ENCODE data around the gene HIP1R.

The HIP1R gene

GRCh38 chr12:122859303-122860039 lies 24.2 kb downstream of the HIP1R start:
- Histone ChIP-seq H3K4me1 (ENCODE audit: low read depth, poor library complexity, severe bottlenecking) (peaks cover 3% of the 10 kb centered on the region), H2AFZ (ENCODE audit: low read depth) (no peak overlapping the region)

GRCh38 chr12:122860040-122860853 lies 25.0 kb downstream of the HIP1R start:
- Histone ChIP-seq H3K4me3 (IDR thresholded peaks at IDR 0.05; ENCODE audit: insufficient read depth, low read depth, low read length) (no peak overlapping the region), H3K79me2 (ENCODE audit: insufficient read depth, low read depth) (no peaks in the 10 kb centered on the region), H3K9ac (no peak overlapping the region), H3K4me1 (ENCODE audit: low read depth, poor library complexity, severe bottlenecking) (peaks cover 3% of the 10 kb centered on the region), H4K20me1 (ENCODE audit: insufficient read depth) (no peaks in the 10 kb centered on the region), H3K27me3 (ENCODE audit: insufficient read depth, low read depth) (no peaks in the 10 kb centered on the region), H3K36me3 (ENCODE audit: insufficient read depth) (no peaks in the 10 kb centered on the region), H3K4me2 (no peak overlapping the region), H3K27ac (no peak overlapping the region), H2AFZ (ENCODE audit: low read depth) (no peak overlapping the region)
- TF ChIP-seq CTCF (conservative IDR thresholded peaks at IDR 0.05; ENCODE audit: low read depth, low read length) = peak; percentile 78

More at GRCh38 chr12:122859303-122860039, 24.2 kb downstream of the HIP1R start:
- H3K9ac ChIP-seq = no peak overlapping the region
- no peak for TF ChIP-seq CTCF (conservative IDR thresholded peaks at IDR 0.05; ENCODE audit: low read depth, low read length)
- H3K27ac ChIP-seq = no peak overlapping the region
- no peaks in the 10 kb centered on the region for H3K36me3 ChIP-seq (ENCODE audit: insufficient read depth)
- H3K4me2 ChIP-seq = no peak overlapping the region
- H3K4me3 ChIP-seq (IDR thresholded peaks at IDR 0.05; ENCODE audit: insufficient read depth, low read depth, low read length) = no peak overlapping the region
- H3K27me3 ChIP-seq (ENCODE audit: insufficient read depth, low read depth) = no peaks in the 10 kb centered on the region
- H3K79me2 ChIP-seq (ENCODE audit: insufficient read depth, low read depth) = no peaks in the 10 kb centered on the region
- no peaks in the 10 kb centered on the region for H4K20me1 ChIP-seq (ENCODE audit: insufficient read depth)

GRCh38 chr12:122860854-122861586 lies 25.8 kb downstream of the HIP1R start:
- Histone ChIP-seq H3K4me3 (IDR thresholded peaks at IDR 0.05; ENCODE audit: insufficient read depth, low read depth, low read length) (no peak overlapping the region), H3K4me1 (ENCODE audit: low read depth, poor library complexity, severe bottlenecking) (peaks cover 3% of the 10 kb centered on the region), H3K27ac (no peak overlapping the region), H3K9ac (no peak overlapping the region), H3K27me3 (ENCODE audit: insufficient read depth, low read depth) (no peaks in the 10 kb centered on the region), H4K20me1 (ENCODE audit: insufficient read depth) (no peaks in the 10 kb centered on the region), H3K36me3 (ENCODE audit: insufficient read depth) (no peaks in the 10 kb centered on the region), H2AFZ (ENCODE audit: low read depth) (no peak overlapping the region), H3K4me2 (no peak overlapping the region), H3K79me2 (ENCODE audit: insufficient read depth, low read depth) (no peaks in the 10 kb centered on the region)
- no peak for TF ChIP-seq CTCF (conservative IDR thresholded peaks at IDR 0.05; ENCODE audit: low read depth, low read length)

- H4K20me1 ChIP-seq (ENCODE audit: insufficient read depth) = no peaks in the 10 kb centered on the region
- H2AFZ ChIP-seq (ENCODE audit: low read depth) = no peak overlapping the region
- no peak overlapping the region for H3K9ac ChIP-seq
- H3K4me1 ChIP-seq (ENCODE audit: low read depth, poor library complexity, severe bottlenecking) = peaks cover 3% of the 10 kb centered on the region
- H3K79me2 ChIP-seq (ENCODE audit: insufficient read depth, low read depth) = no peaks in the 10 kb centered on the region
- H3K36me3 ChIP-seq (ENCODE audit: insufficient read depth) = no peaks in the 10 kb centered on the region
- no peaks in the 10 kb centered on the region for H3K27me3 ChIP-seq (ENCODE audit: insufficient read depth, low read depth)
- H3K27ac ChIP-seq = no peak overlapping the region; the same call in 1 of the 2 replicates
- H3K4me3 ChIP-seq (IDR thresholded peaks at IDR 0.05; ENCODE audit: insufficient read depth, low read depth, low read length) = no peak overlapping the region
- no peak for TF ChIP-seq CTCF (conservative IDR thresholded peaks at IDR 0.05; ENCODE audit: low read depth, low read length)
- H3K4me2 ChIP-seq = no peak overlapping the region
Observed at GRCh38 chr12:122861587-122861970, 26.3 kb downstream of the HIP1R start.
